Activated CD4-positive, alpha-beta T cell treated with anti-CD3 and anti-CD28 coated beads for 36 hours (primary cell): ENCODE data around the gene BUB1. TPM values are rescaled to one million over a fixed set of nuclear protein-coding genes. Genes with fewer than 3 reads are reported as not detected.
"Not testable (repeated sequence)": the region's sequence is repeated elsewhere in the genome, so short reads cannot be mapped to it uniquely, and the experiment has no call there.

Source experiments
- ATAC-seq: fragments of 200-7000 bp; cut with Tn5 transposase; one replicate; pipeline ENCODE4 v1.10.0; 2021; ENCODE audit warnings: mild to moderate bottlenecking, moderate library complexity
- CTCF ChIA-PET: fragments of 350-600 bp; sonication (Branson Sonifier 250); formaldehyde crosslinking; loops from one replicate; lab custom pipeline; 2021; ENCODE audit warnings: antibody characterized with exemption; lab: Charles Lee
- POLR2A ChIA-PET: fragments of 350-600 bp; sonication (Branson Sonifier 250); formaldehyde crosslinking; loops from one replicate; lab custom pipeline; 2021; ENCODE audit warnings: antibody characterized with exemption, inconsistent platforms; lab: Charles Lee
- DNase-seq: peaks from one replicate; pipeline ENCODE4 v3.0.0-alpha.2; 2020
- H3K27ac Mint-ChIP-seq: one replicate; pipeline ENCODE4 v1.8.0; 2021; ENCODE audit warnings: mixed read lengths
- H3K27me3 Mint-ChIP-seq: one replicate; pipeline ENCODE4 v1.8.0; 2021; ENCODE audit warnings: mixed read lengths
- H3K36me3 Mint-ChIP-seq: one replicate; pipeline ENCODE4 v1.8.0; 2021; ENCODE audit warnings: low read depth, mixed read lengths
- H3K4me1 Mint-ChIP-seq: one replicate; pipeline ENCODE4 v1.8.0; 2021; ENCODE audit warnings: mixed read lengths
- H3K4me3 Mint-ChIP-seq: one replicate; pipeline ENCODE4 v1.8.0; 2021; ENCODE audit warnings: mild to moderate bottlenecking, moderate library complexity, mixed read lengths
- H3K9me3 Mint-ChIP-seq: one replicate; pipeline ENCODE4 v1.8.0; 2021; ENCODE audit warnings: low read depth, mixed read lengths
- intact Hi-C, 2 experiments: fragments of 100-400 bp; cut with DNase I in 1 of 2; cut with micrococcal nuclease in 1 of 2; formaldehyde crosslinking; loops; one replicate each; pipeline versions ENCODE4 v1.14.2 to v1.15.1; 2022 to 2024; cut with DNase I, micrococcal nuclease
- total RNA-seq, 2 experiments: library from RNA; stranded (reverse); gene quantifications; one replicate each; pipeline ENCODE4 v1.2.3, GENCODE V29; 2021

The BUB1 gene
- total RNA-seq, 2 experiments from 2014 or later = 93.5 to 115 TPM

- intact Hi-C loops = no loop called here
- peaks cover 69% of the 10 kb centered on the region for H3K36me3 Mint-ChIP-seq
- no peaks in the 10 kb centered on the region for H3K27me3 Mint-ChIP-seq
- CTCF ChIA-PET = no interaction called here
- H3K4me3 Mint-ChIP-seq = no peak overlapping the region
- POLR2A ChIA-PET = no interaction called here
- no peak overlapping the region for H3K27ac Mint-ChIP-seq
- no peaks in the 10 kb centered on the region for H3K9me3 Mint-ChIP-seq
- DNase-seq (no peak), ATAC-seq (no peak)
- peaks cover 8% of the 10 kb centered on the region for H3K4me1 Mint-ChIP-seq
Observed at GRCh38 chr2:110653861-110654260, 24.0 kb downstream of the BUB1 start.

- CTCF ChIA-PET = interaction anchor here (1.3 kb wide), 1 partner anchor 12 kb away, joined by 3 read pairs; no protein-coding TSS in a partner anchor
- intact Hi-C loops = no loop called here
- Mint-ChIP-seq H3K4me3 (no peak overlapping the region), H3K27ac (no peak overlapping the region), H3K9me3 (no peaks in the 10 kb centered on the region), H3K27me3 (no peaks in the 10 kb centered on the region), H3K4me1 (no peaks in the 10 kb centered on the region), H3K36me3 (peaks cover 60% of the 10 kb centered on the region)
- ATAC-seq = no peak
- POLR2A ChIA-PET = no interaction called here
- DNase-seq = no peak
Observed at GRCh38 chr2:110650346-110650745, 27.5 kb downstream of the BUB1 start.

- ChIA-PET POLR2A (no interaction called here), CTCF (no interaction called here)
- Mint-ChIP-seq H3K9me3 (no peaks in the 10 kb centered on the region), H3K4me3 (no peak overlapping the region), H3K27ac (no peak overlapping the region), H3K4me1 (no peaks in the 10 kb centered on the region), H3K36me3 (peaks cover 58% of the 10 kb centered on the region), H3K27me3 (no peaks in the 10 kb centered on the region)
- DNase-seq (no peak), ATAC-seq (no peak)
- intact Hi-C loops = no loop called here
Observed at GRCh38 chr2:110647777-110648176, 30.1 kb downstream of the BUB1 start.

- Mint-ChIP-seq H3K36me3 (peaks cover 63% of the 10 kb centered on the region), H3K9me3 (no peaks in the 10 kb centered on the region), H3K4me1 (no peaks in the 10 kb centered on the region), H3K4me3 (no peak overlapping the region), H3K27ac (no peak overlapping the region), H3K27me3 (no peaks in the 10 kb centered on the region)
- CTCF ChIA-PET = no interaction called here
- intact Hi-C loops = no loop called here
- DNase-seq = no peak
- ATAC-seq = no peak
- POLR2A ChIA-PET = no interaction called here
Observed at GRCh38 chr2:110645616-110646015, 32.2 kb downstream of the BUB1 start.

GRCh38 chr2:110644357-110644756, 33.5 kb downstream of the BUB1 start:
- no peak overlapping the region for H3K4me3 Mint-ChIP-seq
- POLR2A ChIA-PET = no interaction called here
- peaks cover 62% of the 10 kb centered on the region for H3K36me3 Mint-ChIP-seq

GRCh38 chr2:110642360-110642759, 35.5 kb downstream of the BUB1 start:
- no peak for ATAC-seq
- Mint-ChIP-seq H3K27ac (no peak overlapping the region), H3K36me3 (peaks cover 64% of the 10 kb centered on the region), H3K4me1 (no peaks in the 10 kb centered on the region), H3K27me3 (no peaks in the 10 kb centered on the region), H3K4me3 (no peak overlapping the region), H3K9me3 (no peaks in the 10 kb centered on the region)
- DNase-seq = no peak
- ChIA-PET CTCF (interaction anchor here (0.9 kb wide), 1 partner anchor 113 kb away, joined by 3 read pairs; no protein-coding TSS in a partner anchor), POLR2A (no interaction called here)
- intact Hi-C loops = no loop called here

More at GRCh38 chr2:110644357-110644756, 33.5 kb downstream of the BUB1 start:
- DNase-seq (no peak), ATAC-seq (no peak)
- H3K27me3 Mint-ChIP-seq = no peaks in the 10 kb centered on the region
- no peak overlapping the region for H3K27ac Mint-ChIP-seq
- intact Hi-C loops = no loop called here
- H3K4me1 Mint-ChIP-seq = no peaks in the 10 kb centered on the region
- no peaks in the 10 kb centered on the region for H3K9me3 Mint-ChIP-seq
- CTCF ChIA-PET = interaction anchor here (1.5 kb wide), 1 partner anchor 28 kb away, joined by 4 read pairs; no protein-coding TSS in a partner anchor

- Mint-ChIP-seq H3K9me3 (no peaks in the 10 kb centered on the region), H3K4me1 (no peaks in the 10 kb centered on the region), H3K4me3 (no peak overlapping the region), H3K27ac (no peak overlapping the region), H3K27me3 (no peaks in the 10 kb centered on the region), H3K36me3 (peaks cover 61% of the 10 kb centered on the region)
- DNase-seq (no peak), ATAC-seq (no peak)
- CTCF ChIA-PET = interaction anchor here (0.6 kb wide), 1 partner anchor 458 kb away, joined by 6 read pairs; no protein-coding TSS in a partner anchor
- intact Hi-C loops = no loop called here
- POLR2A ChIA-PET = no interaction called here
Observed at GRCh38 chr2:110639972-110640371, 37.9 kb downstream of the BUB1 start.

- DNase-seq (no peak), ATAC-seq (no peak)
- Mint-ChIP-seq H3K36me3 (peaks cover 63% of the 10 kb centered on the region), H3K27me3 (no peaks in the 10 kb centered on the region), H3K4me3 (no peak overlapping the region), H3K9me3 (no peaks in the 10 kb centered on the region), H3K27ac (no peak overlapping the region), H3K4me1 (no peaks in the 10 kb centered on the region)
- intact Hi-C loops = no loop called here
- ChIA-PET POLR2A (no interaction called here), CTCF (no interaction called here)
Observed at GRCh38 chr2:110638952-110639695, 38.7 kb downstream of the BUB1 start.

- H3K4me1 Mint-ChIP-seq = no peaks in the 10 kb centered on the region
- intact Hi-C loops = no loop called here
- DNase-seq = no peak
- H3K27me3 Mint-ChIP-seq = no peaks in the 10 kb centered on the region
- CTCF ChIA-PET = interaction anchor here (0.6 kb wide), 1 partner anchor 89 kb away, joined by 3 read pairs; no protein-coding TSS in a partner anchor
- POLR2A ChIA-PET = no interaction called here
- peaks cover 59% of the 10 kb centered on the region for H3K36me3 Mint-ChIP-seq
- H3K4me3 Mint-ChIP-seq = no peak overlapping the region
- H3K27ac Mint-ChIP-seq = no peak overlapping the region
- ATAC-seq = no peak
- no peaks in the 10 kb centered on the region for H3K9me3 Mint-ChIP-seq
Observed at GRCh38 chr2:110638004-110638403, 39.9 kb downstream of the BUB1 start.

GRCh38 chr2:110637093-110637492, 40.8 kb downstream of the BUB1 start:
- no peaks in the 10 kb centered on the region for H3K4me1 Mint-ChIP-seq
- H3K9me3 Mint-ChIP-seq = no peaks in the 10 kb centered on the region
- no peak overlapping the region for H3K27ac Mint-ChIP-seq
- ATAC-seq (no peak), DNase-seq (no peak)
- peaks cover 53% of the 10 kb centered on the region for H3K36me3 Mint-ChIP-seq
- CTCF ChIA-PET = no interaction called here
- intact Hi-C loops = no loop called here
- no peak overlapping the region for H3K4me3 Mint-ChIP-seq
- POLR2A ChIA-PET = interaction anchor here (0.7 kb wide), 2 partner anchors 134 to 1817 kb away, joined by 3 to 4 read pairs; no protein-coding TSS in a partner anchor
- no peaks in the 10 kb centered on the region for H3K27me3 Mint-ChIP-seq

GRCh38 chr2:110635949-110636628, 41.8 kb downstream of the BUB1 start:
- H3K27ac Mint-ChIP-seq, DNase-seq, H3K9me3 Mint-ChIP-seq, H3K27me3 Mint-ChIP-seq, ATAC-seq, CTCF ChIA-PET, H3K4me3 Mint-ChIP-seq, H3K4me1 Mint-ChIP-seq, intact Hi-C loops, POLR2A ChIA-PET: not testable (repeated sequence)
- H3K36me3 Mint-ChIP-seq = peaks cover 45% of the 10 kb centered on the region

- ATAC-seq, DNase-seq, intact Hi-C loops, H3K27me3 Mint-ChIP-seq, H3K27ac Mint-ChIP-seq, POLR2A ChIA-PET, H3K4me3 Mint-ChIP-seq, H3K9me3 Mint-ChIP-seq, CTCF ChIA-PET, H3K36me3 Mint-ChIP-seq, H3K4me1 Mint-ChIP-seq: not testable (repeated sequence)
Observed at GRCh38 chr2:110627348-110627747, 50.5 kb downstream of the BUB1 start.
